Chondrocyte (in vitro differentiated cells): Measurements from ENCODE around the gene RPS2. TPM values are rescaled to one million over a fixed set of nuclear protein-coding genes. Genes with fewer than 3 reads are reported as not detected.

Experiments used
- DNase-seq: peaks from one replicate; pipeline ENCODE4 v3.0.0; 2021; ENCODE audit warnings: mixed read lengths, low spot score
- H3K27ac Mint-ChIP-seq: one replicate; pipeline ENCODE4 v1.8.0; 2021; ENCODE audit warnings: mild to moderate bottlenecking, moderate library complexity, mixed read lengths; ENCODE audit not compliant: unreplicated experiment
- H3K27me3 Mint-ChIP-seq: 2 replicates; pipeline ENCODE4 v1.8.0; 2021; ENCODE audit warnings: low read depth, mixed read lengths
- H3K36me3 Mint-ChIP-seq: 2 replicates; pipeline ENCODE4 v1.8.0; 2021; ENCODE audit warnings: low read depth, mixed read lengths
- H3K4me1 Mint-ChIP-seq: 2 replicates; pipeline ENCODE4 v1.8.0; 2021; ENCODE audit warnings: low read depth, mild to moderate bottlenecking, mixed read lengths
- H3K4me3 Mint-ChIP-seq: one replicate; pipeline ENCODE4 v1.8.0; 2021; ENCODE audit warnings: mild to moderate bottlenecking, moderate library complexity, mixed read lengths; ENCODE audit not compliant: unreplicated experiment
- H3K9me3 Mint-ChIP-seq: 2 replicates; pipeline ENCODE4 v1.8.0; 2021; ENCODE audit warnings: low read depth, mixed read lengths
- CTCF ChIP-seq: fragments of 200-600 bp; sonication (generic); IDR thresholded peaks from 2 replicates; pipeline ENCODE4 v1.5.0; 2021; ENCODE audit warnings: antibody characterized with exemption, mild to moderate bottlenecking, moderate library complexity
- total RNA-seq: library from RNA; stranded (reverse); gene quantifications from 3 replicates; pipeline ENCODE4 v1.2.1, GENCODE V29; 2021

The RPS2 gene
- total RNA-seq, 1 donor from 2014 or later = 1,662 TPM

DNA sequence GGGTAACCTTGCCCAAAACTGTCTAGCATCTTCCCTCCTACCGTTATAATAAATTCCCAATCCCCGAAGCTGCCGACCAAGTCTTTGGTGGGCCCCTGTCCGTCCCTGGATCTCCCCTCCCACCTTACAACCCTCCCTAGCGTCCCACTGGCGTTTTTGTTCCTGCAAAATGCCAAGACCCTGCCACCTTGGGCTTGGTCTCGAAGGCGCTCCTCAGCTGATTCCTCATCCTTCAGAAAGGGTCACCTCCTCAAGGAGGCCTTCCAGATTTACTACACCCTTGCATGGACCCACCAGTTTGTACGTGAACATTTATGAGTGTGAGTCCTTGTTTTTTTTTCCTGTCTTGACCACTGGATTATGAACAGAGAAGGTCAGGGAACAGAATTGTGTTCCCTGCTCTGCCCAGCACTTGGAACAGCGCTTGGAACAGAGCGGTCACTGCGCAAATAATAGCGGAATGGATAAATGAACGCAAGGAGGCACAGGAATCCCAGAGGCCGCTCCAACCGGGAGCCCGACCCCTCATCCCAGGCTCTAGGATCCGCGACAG, 18.4 kb upstream of the RPS2 start:
- H3K4me3 Mint-ChIP-seq = peak overlapping the region; percentile 70
- DNase-seq = no peak
- peaks cover 12% of the 10 kb centered on the region for H3K4me1 Mint-ChIP-seq
- H3K36me3 Mint-ChIP-seq = peaks cover 5% of the 10 kb centered on the region
- no peaks in the 10 kb centered on the region for H3K27me3 Mint-ChIP-seq
- no peak for TF ChIP-seq CTCF
- H3K27ac Mint-ChIP-seq = peak overlapping the region; percentile 70
- no peaks in the 10 kb centered on the region for H3K9me3 Mint-ChIP-seq

GRCh38 chr16:1982013-1982433, 17.4 kb upstream of the RPS2 start:
- Mint-ChIP-seq H3K27me3 (no peaks in the 10 kb centered on the region), H3K9me3 (no peaks in the 10 kb centered on the region), H3K36me3 (peaks cover 8% of the 10 kb centered on the region), H3K4me3 (no peak overlapping the region), H3K4me1 (peaks cover 12% of the 10 kb centered on the region), H3K27ac (no peak overlapping the region)
- DNase-seq = no peak
- no peak for TF ChIP-seq CTCF

- H3K27ac Mint-ChIP-seq = no peak within 1 kb of the TSS
- peaks cover 6% of the 10 kb centered on the region for H3K36me3 Mint-ChIP-seq
- no peak for TF ChIP-seq CTCF
- no peaks in the 10 kb centered on the region for H3K9me3 Mint-ChIP-seq
- DNase-seq = no peak
- no peak within 1 kb of the TSS for H3K4me3 Mint-ChIP-seq
- H3K4me1 Mint-ChIP-seq = peaks cover 12% of the 10 kb centered on the region
- H3K27me3 Mint-ChIP-seq = no peaks in the 10 kb centered on the region
Measured at GRCh38 chr16:1981398-1981836, 16.8 kb upstream of the RPS2 start, which contains the start of gene NOXO1. NOXO1 (minus strand) TSS chr16:1981469; CDS start chr16:1981179, 290 bp downstream.

DNA sequence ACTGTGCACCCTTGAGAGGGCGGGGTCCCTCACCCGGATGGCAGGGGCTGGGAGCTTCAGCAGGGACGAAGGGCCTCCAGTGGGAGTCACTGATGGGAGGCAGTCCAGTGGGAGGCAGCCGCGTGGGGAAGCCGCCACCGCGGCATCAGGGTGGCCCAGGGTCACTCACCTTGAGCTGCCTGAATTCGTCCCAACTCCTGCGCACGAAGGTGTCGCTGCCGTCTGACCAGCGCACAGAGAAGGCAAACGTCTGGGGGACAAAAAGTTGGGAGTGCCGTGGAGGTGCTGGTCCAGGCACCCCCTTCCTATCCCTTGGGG, 16.1 kb upstream of the RPS2 start:
- no peaks in the 10 kb centered on the region for H3K9me3 Mint-ChIP-seq
- no peak for TF ChIP-seq CTCF
- no peak for DNase-seq
- no peak overlapping the region for H3K27ac Mint-ChIP-seq
- peaks cover 12% of the 10 kb centered on the region for H3K4me1 Mint-ChIP-seq
- no peaks in the 10 kb centered on the region for H3K27me3 Mint-ChIP-seq
- H3K36me3 Mint-ChIP-seq = peaks cover 12% of the 10 kb centered on the region
- H3K4me3 Mint-ChIP-seq = no peak overlapping the region

DNA sequence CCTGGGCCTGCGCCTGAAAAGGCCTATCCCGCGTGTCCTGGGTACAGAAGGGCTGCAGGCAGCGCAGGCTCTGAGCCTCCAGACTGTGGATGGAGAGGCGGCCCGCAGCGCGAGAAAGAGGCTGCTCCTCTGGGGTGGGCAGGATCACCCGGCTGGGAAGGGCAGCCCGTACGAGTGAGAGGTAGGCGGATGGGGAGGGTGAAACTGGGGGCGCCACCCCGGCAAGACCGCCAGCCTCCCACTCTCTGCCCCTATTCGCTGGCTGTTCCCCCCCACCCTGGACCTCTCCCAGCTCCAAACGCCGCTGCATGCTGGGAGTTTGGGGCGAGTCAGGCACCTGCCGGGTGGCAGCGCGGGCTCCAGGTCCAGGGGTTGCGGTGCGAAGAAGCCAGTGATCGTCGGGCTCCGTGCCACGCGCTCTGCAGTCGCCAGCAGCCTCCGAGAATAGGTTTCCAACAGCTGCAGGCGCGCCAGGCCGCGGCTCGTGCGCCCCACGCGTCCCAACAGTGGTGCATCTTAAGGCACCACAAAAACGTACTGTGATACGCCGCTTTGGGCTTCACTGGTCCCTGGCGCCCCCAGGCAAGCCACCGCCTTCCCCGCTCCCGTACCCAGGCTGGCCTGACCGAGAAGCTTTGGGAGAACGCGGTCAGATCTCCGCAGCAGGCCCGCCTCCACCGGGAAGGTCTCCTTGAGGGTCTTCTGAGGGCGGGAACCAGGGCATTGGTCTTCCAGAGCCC, 15.6 kb upstream of the RPS2 start:
- no peaks in the 10 kb centered on the region for H3K9me3 Mint-ChIP-seq
- DNase-seq = no peak
- no peak overlapping the region for H3K4me3 Mint-ChIP-seq
- H3K27ac Mint-ChIP-seq = no peak overlapping the region
- H3K27me3 Mint-ChIP-seq = no peaks in the 10 kb centered on the region
- peaks cover 11% of the 10 kb centered on the region for H3K4me1 Mint-ChIP-seq
- peaks cover 12% of the 10 kb centered on the region for H3K36me3 Mint-ChIP-seq
- TF ChIP-seq CTCF = no peak
